H1 (cell line): ENCODE data around the gene BBS1.

Experiments
- CEBPB ChIP-seq: IDR thresholded peaks from 2 replicates; pipeline ENCODE4 v1.6.1; 2012; ENCODE audit warnings: low read depth, low read length
- GTF2F1 ChIP-seq: IDR thresholded peaks from 2 replicates; pipeline ENCODE4 v1.6.1; 2012; ENCODE audit warnings: low read depth, low read length, improper control_type of control experiment, borderline replicate concordance
- JUND ChIP-seq: IDR thresholded peaks from 2 replicates; pipeline ENCODE4 v1.6.1; 2011; ENCODE audit warnings: mild to moderate bottlenecking, improper control_type of control experiment, low read length
- MAX ChIP-seq: IDR thresholded peaks from 2 replicates; pipeline ENCODE4 v1.6.1; 2012; ENCODE audit warnings: inconsistent platforms
- RAD21 ChIP-seq, 2 experiments: IDR thresholded peaks in 1 of 2; conservative IDR thresholded peaks in 1 of 2; 2 replicates each; pipeline ENCODE4 v1.6.1; 2011; ENCODE audit warnings: low read depth in 2 of 2, low read length in 2 of 2, improper control_type of control experiment in 1 of 2, inconsistent platforms in 1 of 2, mild to moderate bottlenecking in 1 of 2, moderate library complexity in 1 of 2
- RXRA ChIP-seq: IDR thresholded peaks from 2 replicates; pipeline ENCODE4 v1.6.1; 2011; ENCODE audit warnings: low read depth, mild to moderate bottlenecking, low read length, moderate library complexity; ENCODE audit not compliant: insufficient read depth
- SAP30 ChIP-seq: fragments of 300-600 bp; sonication (generic); IDR thresholded peaks from 2 replicates; pipeline ENCODE4 v1.7.1; 2012; ENCODE audit warnings: low read length, moderate library complexity, mild to moderate bottlenecking, inconsistent platforms; ENCODE audit not compliant: insufficient read depth, insufficient replicate concordance
- SP1 ChIP-seq: IDR thresholded peaks from 2 replicates; pipeline ENCODE4 v1.6.1; 2011; ENCODE audit warnings: low read depth, low read length
- SUZ12 ChIP-seq: fragments of 200-600 bp; sonication (generic); IDR thresholded peaks from 2 replicates; pipeline ENCODE4 v1.6.1; 2012; ENCODE audit warnings: mild to moderate bottlenecking, inconsistent platforms, low read length, moderate library complexity, mixed read lengths
- YY1 ChIP-seq: IDR thresholded peaks from 2 replicates; pipeline ENCODE4 v1.6.1; 2011; ENCODE audit warnings: low read depth, mild to moderate bottlenecking, low read length
- TF ChIP-seq, protein P1 (sequence below), 3 experiments: IDR thresholded peaks; 1 replicate in 2 of 3; 2 replicates in 1 of 3; pipeline versions ENCODE4 v1.5.1 to v1.6.1; 2011; ENCODE audit warnings: low read length in 3 of 3, mild to moderate bottlenecking in 3 of 3, inconsistent platforms in 2 of 3, low read depth in 1 of 3, moderate library complexity in 1 of 3; ENCODE audit not compliant: insufficient read depth in 1 of 3; ENCODE audit errors: control extremely low read depth in 1 of 3
- TF ChIP-seq, protein P2 (sequence below): IDR thresholded peaks from 2 replicates; pipeline ENCODE4 v1.6.1; 2011; ENCODE audit warnings: low read depth, mild to moderate bottlenecking, low read length; ENCODE audit not compliant: insufficient read depth

DNA sequence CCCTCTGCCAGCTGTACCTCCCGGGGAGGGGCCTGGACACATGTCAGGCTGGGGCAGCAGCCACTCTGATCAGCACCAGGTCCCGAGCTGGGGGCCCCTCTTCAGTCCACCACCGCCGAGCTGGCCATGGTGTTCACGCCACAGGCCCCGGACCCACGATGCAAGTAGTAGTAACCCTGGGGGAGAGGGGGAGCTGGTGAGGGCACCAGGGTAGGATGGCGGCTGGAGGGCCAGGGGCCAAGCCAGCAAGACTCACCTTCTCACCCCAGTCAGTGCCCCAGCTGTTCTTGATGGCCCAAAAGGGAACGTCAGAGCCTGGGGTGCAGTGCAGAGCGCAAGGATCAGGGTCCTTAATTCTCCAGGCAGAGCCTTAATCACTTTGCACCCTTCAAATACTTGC is 53.4 kb downstream of the BBS1 start:
- TF ChIP-seq, protein P1, sequence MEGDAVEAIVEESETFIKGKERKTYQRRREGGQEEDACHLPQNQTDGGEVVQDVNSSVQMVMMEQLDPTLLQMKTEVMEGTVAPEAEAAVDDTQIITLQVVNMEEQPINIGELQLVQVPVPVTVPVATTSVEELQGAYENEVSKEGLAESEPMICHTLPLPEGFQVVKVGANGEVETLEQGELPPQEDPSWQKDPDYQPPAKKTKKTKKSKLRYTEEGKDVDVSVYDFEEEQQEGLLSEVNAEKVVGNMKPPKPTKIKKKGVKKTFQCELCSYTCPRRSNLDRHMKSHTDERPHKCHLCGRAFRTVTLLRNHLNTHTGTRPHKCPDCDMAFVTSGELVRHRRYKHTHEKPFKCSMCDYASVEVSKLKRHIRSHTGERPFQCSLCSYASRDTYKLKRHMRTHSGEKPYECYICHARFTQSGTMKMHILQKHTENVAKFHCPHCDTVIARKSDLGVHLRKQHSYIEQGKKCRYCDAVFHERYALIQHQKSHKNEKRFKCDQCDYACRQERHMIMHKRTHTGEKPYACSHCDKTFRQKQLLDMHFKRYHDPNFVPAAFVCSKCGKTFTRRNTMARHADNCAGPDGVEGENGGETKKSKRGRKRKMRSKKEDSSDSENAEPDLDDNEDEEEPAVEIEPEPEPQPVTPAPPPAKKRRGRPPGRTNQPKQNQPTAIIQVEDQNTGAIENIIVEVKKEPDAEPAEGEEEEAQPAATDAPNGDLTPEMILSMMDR (IDR thresholded peaks at IDR 0.05; ENCODE audit: control extremely low read depth in 1 of 3, insufficient read depth in 1 of 3, low read depth in 1 of 3, low read length in 3 of 3) = no peak
- TF ChIP-seq SP1 (no peak), RXRA (no peak), MAX (no peak), SUZ12 (no peak), GTF2F1 (no peak), JUND (no peak), CEBPB (no peak), YY1 (no peak), RAD21 (IDR thresholded peaks at IDR 0.05 in 1 of 2, conservative IDR thresholded peaks at IDR 0.05 in 1 of 2; ENCODE audit: low read depth in 2 of 2, low read length in 2 of 2) (no peak), SAP30 (no peak)
- TF ChIP-seq, protein P2, sequence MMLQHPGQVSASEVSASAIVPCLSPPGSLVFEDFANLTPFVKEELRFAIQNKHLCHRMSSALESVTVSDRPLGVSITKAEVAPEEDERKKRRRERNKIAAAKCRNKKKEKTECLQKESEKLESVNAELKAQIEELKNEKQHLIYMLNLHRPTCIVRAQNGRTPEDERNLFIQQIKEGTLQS = no peak
